ENCODE data around the gene PI4KA. TPM values are rescaled to one million over a fixed set of nuclear protein-coding genes. Genes with fewer than 3 reads are reported as not detected.
"Not testable (repeated sequence)": the region's sequence is repeated elsewhere in the genome, so short reads cannot be mapped to it uniquely, and the experiment has no call there.

Gene PI4KA
- total RNA-seq, 1 experiment from 2014 or later = 54.3 TPM

GRCh38 chr22:20720692-20721408 is 137.8 kb downstream of the PI4KA start:
- ChIA-PET CTCF (no interaction called here), POLR2A (no interaction called here)
- Histone ChIP-seq H3K27ac (ENCODE audit: low read length) (no peak overlapping the region), H3K9me3 (ENCODE audit: control insufficient read depth, insufficient read depth, low read depth, low read length) (no peaks in the 10 kb centered on the region), H3K36me3 (ENCODE audit: control insufficient read depth, insufficient read depth, low read length) (no peaks in the 10 kb centered on the region), H3K4me1 (ENCODE audit: control insufficient read depth, insufficient read depth, low read length) (no peaks in the 10 kb centered on the region), H3K4me3 (ENCODE audit: low read depth in 2 of 2, low read length in 2 of 2) (no peak overlapping the region), H3K27me3 (ENCODE audit: control insufficient read depth, insufficient read depth, low read length) (no peaks in the 10 kb centered on the region)
- intact Hi-C loops (cut with micrococcal nuclease; ENCODE audit: unreplicated experiment) = no loop called here
- no TSS peak for BruUV-seq (replicated peaks)
- TF ChIP-seq CTCF (IDR thresholded peaks at IDR 0.05) = no peak
- TF ChIP-seq REST (IDR thresholded peaks at IDR 0.05; ENCODE audit: insufficient read depth in 1 of 2, low read depth in 2 of 2, low read length in 1 of 2) = no peak
- TF ChIP-seq SIN3A (IDR thresholded peaks at IDR 0.05; ENCODE audit: borderline replicate concordance, insufficient read depth, low read depth, low read length) = no peak
- in situ Hi-C loops (cut with HindIII; ENCODE audit: low pct_unique_long_range_greater_than_20kb, low sequenced_read_pairs) = no loop called here
- ATAC-seq = no peak
- no peak for DNase-seq (ENCODE audit: low read depth, low spot score)

GRCh38 chr22:20718727-20719126 is 139.9 kb downstream of the PI4KA start:
- CTCF ChIA-PET; DNase-seq (ENCODE audit: low read depth, low spot score); ATAC-seq; H3K27ac ChIP-seq (ENCODE audit: low read length); H3K27me3 ChIP-seq (ENCODE audit: control insufficient read depth, insufficient read depth, low read length); H3K4me1 ChIP-seq (ENCODE audit: control insufficient read depth, insufficient read depth, low read length); in situ Hi-C loops (cut with HindIII; ENCODE audit: low pct_unique_long_range_greater_than_20kb, low sequenced_read_pairs); H3K36me3 ChIP-seq (ENCODE audit: control insufficient read depth, insufficient read depth, low read length); POLR2A ChIA-PET; intact Hi-C loops (cut with micrococcal nuclease; ENCODE audit: unreplicated experiment); H3K9me3 ChIP-seq (ENCODE audit: control insufficient read depth, insufficient read depth, low read depth, low read length); H3K4me3 ChIP-seq (ENCODE audit: low read depth in 2 of 2, low read length in 2 of 2); BruUV-seq (replicated peaks): not testable (repeated sequence)

GRCh38 chr22:20717981-20718380 is 140.6 kb downstream of the PI4KA start:
- H3K4me3 ChIP-seq (ENCODE audit: low read depth in 2 of 2, low read length in 2 of 2); CTCF ChIA-PET; H3K27me3 ChIP-seq (ENCODE audit: control insufficient read depth, insufficient read depth, low read length); in situ Hi-C loops (cut with HindIII; ENCODE audit: low pct_unique_long_range_greater_than_20kb, low sequenced_read_pairs); POLR2A ChIA-PET; DNase-seq (ENCODE audit: low read depth, low spot score); BruUV-seq (replicated peaks); H3K27ac ChIP-seq (ENCODE audit: low read length); H3K36me3 ChIP-seq (ENCODE audit: control insufficient read depth, insufficient read depth, low read length); intact Hi-C loops (cut with micrococcal nuclease; ENCODE audit: unreplicated experiment); H3K4me1 ChIP-seq (ENCODE audit: control insufficient read depth, insufficient read depth, low read length); ATAC-seq; H3K9me3 ChIP-seq (ENCODE audit: control insufficient read depth, insufficient read depth, low read depth, low read length): not testable (repeated sequence)

GRCh38 chr22:20717213-20717866 is 141.3 kb downstream of the PI4KA start:
- BruUV-seq (replicated peaks); H3K27me3 ChIP-seq (ENCODE audit: control insufficient read depth, insufficient read depth, low read length); in situ Hi-C loops (cut with HindIII; ENCODE audit: low pct_unique_long_range_greater_than_20kb, low sequenced_read_pairs); H3K4me3 ChIP-seq (ENCODE audit: low read depth in 2 of 2, low read length in 2 of 2); CTCF ChIA-PET; H3K36me3 ChIP-seq (ENCODE audit: control insufficient read depth, insufficient read depth, low read length); H3K9me3 ChIP-seq (ENCODE audit: control insufficient read depth, insufficient read depth, low read depth, low read length); DNase-seq (ENCODE audit: low read depth, low spot score); POLR2A ChIA-PET; ATAC-seq; H3K4me1 ChIP-seq (ENCODE audit: control insufficient read depth, insufficient read depth, low read length); intact Hi-C loops (cut with micrococcal nuclease; ENCODE audit: unreplicated experiment); H3K27ac ChIP-seq (ENCODE audit: low read length): not testable (repeated sequence)

GRCh38 chr22:20713116-20713515 is 145.5 kb downstream of the PI4KA start:
- DNase-seq (ENCODE audit: low read depth, low spot score); ATAC-seq; POLR2A ChIA-PET; H3K4me1 ChIP-seq (ENCODE audit: control insufficient read depth, insufficient read depth, low read length); CTCF ChIA-PET; H3K9me3 ChIP-seq (ENCODE audit: control insufficient read depth, insufficient read depth, low read depth, low read length); H3K27me3 ChIP-seq (ENCODE audit: control insufficient read depth, insufficient read depth, low read length); H3K4me3 ChIP-seq (ENCODE audit: low read depth in 2 of 2, low read length in 2 of 2); intact Hi-C loops (cut with micrococcal nuclease; ENCODE audit: unreplicated experiment); H3K27ac ChIP-seq (ENCODE audit: low read length); in situ Hi-C loops (cut with HindIII; ENCODE audit: low pct_unique_long_range_greater_than_20kb, low sequenced_read_pairs); BruUV-seq (replicated peaks); H3K36me3 ChIP-seq (ENCODE audit: control insufficient read depth, insufficient read depth, low read length): not testable (repeated sequence)
